ENCODE data around the gene TMEM26.

TMEM26 gene

DNA sequence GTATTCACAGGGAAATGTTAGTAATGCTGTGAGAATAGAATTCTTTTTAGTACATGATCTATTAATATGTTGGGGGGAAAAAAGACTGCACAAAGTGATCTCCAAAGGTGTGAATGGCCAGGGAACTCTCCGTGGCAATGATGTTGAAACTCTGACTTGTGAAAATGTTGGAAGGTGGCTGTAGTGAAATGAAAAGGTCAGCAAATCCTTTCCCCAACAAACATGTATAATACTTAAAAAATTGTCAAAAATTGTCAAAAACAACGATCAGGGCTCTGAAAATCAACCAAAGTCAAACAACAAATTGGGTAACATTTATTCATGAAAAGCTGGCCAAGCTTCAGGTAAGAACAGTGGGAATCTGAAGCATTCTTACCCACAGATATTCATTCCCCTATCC is 35.5 kb downstream of the TMEM26 start (continued):
- TF ChIP-seq, protein P1, sequence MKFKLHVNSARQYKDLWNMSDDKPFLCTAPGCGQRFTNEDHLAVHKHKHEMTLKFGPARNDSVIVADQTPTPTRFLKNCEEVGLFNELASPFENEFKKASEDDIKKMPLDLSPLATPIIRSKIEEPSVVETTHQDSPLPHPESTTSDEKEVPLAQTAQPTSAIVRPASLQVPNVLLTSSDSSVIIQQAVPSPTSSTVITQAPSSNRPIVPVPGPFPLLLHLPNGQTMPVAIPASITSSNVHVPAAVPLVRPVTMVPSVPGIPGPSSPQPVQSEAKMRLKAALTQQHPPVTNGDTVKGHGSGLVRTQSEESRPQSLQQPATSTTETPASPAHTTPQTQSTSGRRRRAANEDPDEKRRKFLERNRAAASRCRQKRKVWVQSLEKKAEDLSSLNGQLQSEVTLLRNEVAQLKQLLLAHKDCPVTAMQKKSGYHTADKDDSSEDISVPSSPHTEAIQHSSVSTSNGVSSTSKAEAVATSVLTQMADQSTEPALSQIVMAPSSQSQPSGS (tag by site-specific recombination; IDR thresholded peaks at IDR 0.05; ENCODE audit: low read depth): no peak
- TF ChIP-seq GLIS1 (tag by site-specific recombination; IDR thresholded peaks at IDR 0.05): no peak
- TF ChIP-seq, protein P2, sequence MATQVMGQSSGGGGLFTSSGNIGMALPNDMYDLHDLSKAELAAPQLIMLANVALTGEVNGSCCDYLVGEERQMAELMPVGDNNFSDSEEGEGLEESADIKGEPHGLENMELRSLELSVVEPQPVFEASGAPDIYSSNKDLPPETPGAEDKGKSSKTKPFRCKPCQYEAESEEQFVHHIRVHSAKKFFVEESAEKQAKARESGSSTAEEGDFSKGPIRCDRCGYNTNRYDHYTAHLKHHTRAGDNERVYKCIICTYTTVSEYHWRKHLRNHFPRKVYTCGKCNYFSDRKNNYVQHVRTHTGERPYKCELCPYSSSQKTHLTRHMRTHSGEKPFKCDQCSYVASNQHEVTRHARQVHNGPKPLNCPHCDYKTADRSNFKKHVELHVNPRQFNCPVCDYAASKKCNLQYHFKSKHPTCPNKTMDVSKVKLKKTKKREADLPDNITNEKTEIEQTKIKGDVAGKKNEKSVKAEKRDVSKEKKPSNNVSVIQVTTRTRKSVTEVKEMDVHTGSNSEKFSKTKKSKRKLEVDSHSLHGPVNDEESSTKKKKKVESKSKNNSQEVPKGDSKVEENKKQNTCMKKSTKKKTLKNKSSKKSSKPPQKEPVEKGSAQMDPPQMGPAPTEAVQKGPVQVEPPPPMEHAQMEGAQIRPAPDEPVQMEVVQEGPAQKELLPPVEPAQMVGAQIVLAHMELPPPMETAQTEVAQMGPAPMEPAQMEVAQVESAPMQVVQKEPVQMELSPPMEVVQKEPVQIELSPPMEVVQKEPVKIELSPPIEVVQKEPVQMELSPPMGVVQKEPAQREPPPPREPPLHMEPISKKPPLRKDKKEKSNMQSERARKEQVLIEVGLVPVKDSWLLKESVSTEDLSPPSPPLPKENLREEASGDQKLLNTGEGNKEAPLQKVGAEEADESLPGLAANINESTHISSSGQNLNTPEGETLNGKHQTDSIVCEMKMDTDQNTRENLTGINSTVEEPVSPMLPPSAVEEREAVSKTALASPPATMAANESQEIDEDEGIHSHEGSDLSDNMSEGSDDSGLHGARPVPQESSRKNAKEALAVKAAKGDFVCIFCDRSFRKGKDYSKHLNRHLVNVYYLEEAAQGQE (tag by site-specific recombination; IDR thresholded peaks at IDR 0.05): no peak
- TF ChIP-seq, protein P3, sequence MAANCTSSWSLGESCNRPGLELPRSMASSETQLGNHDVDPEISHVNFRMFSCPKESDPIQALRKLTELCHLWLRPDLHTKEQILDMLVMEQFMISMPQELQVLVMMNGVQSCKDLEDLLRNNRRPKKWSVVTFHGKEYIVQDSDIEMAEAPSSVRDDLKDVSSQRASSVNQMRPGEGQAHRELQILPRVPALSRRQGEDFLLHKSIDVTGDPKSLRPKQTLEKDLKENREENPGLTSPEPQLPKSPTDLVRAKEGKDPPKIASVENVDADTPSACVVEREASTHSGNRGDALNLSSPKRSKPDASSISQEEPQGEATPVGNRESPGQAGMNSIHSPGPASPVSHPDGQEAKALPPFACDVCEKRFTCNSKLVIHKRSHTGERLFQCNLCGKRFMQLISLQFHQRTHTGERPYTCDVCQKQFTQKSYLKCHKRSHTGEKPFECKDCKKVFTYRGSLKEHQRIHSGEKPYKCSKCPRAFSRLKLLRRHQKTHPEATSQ (tag by site-specific recombination; IDR thresholded peaks at IDR 0.05): no peak
- no peak for TF ChIP-seq RBAK (tag by site-specific recombination; IDR thresholded peaks at IDR 0.05)

DNA sequence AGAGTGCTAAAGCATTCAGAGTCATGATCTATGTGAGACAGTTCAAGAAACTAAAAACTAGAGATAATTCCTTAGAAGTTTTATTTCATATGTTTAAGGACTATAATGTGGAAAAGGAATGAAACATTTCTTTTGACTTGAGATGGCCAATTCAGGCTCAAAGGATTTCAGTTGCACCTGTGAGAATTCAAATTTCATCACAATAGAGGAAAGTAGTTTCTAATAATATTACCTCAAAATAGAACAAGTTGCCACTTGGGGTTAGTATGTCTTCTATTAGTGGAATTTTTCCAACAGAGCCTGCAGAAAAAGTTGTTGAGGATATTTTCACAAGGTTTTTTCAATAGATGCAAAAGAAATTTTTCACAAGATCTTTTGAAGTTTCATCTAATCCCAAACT is 37.4 kb downstream of the TMEM26 start:
- Histone ChIP-seq H3K9me3 (ENCODE audit: control insufficient read depth, insufficient read depth, low read depth, low read length) (no peaks in the 10 kb centered on the region), H3K27ac (ENCODE audit: extremely low read depth, low read depth, low read length) (no peak overlapping the region), H3K4me3 (ENCODE audit: low read depth, low read length) (no peak overlapping the region), H3K36me3 (ENCODE audit: control insufficient read depth in 2 of 2, insufficient read depth in 1 of 2, low read length in 2 of 2) (no peaks in the 10 kb centered on the region), H3K4me1 (ENCODE audit: control insufficient read depth, insufficient read depth, low read length) (no peaks in the 10 kb centered on the region)
- ChIA-PET CTCF (interaction anchor here (0.7 kb wide), 1 partner anchor 13 kb away, joined by 3 read pairs; no protein-coding TSS in a partner anchor), POLR2A (no interaction called here)
- no peak for TF ChIP-seq ZBTB1 (tag by site-specific recombination; IDR thresholded peaks at IDR 0.05)
- no peak for TF ChIP-seq ZNF266 (tag by site-specific recombination; IDR thresholded peaks at IDR 0.05; ENCODE audit: low read depth)
- TF ChIP-seq, protein P4, sequence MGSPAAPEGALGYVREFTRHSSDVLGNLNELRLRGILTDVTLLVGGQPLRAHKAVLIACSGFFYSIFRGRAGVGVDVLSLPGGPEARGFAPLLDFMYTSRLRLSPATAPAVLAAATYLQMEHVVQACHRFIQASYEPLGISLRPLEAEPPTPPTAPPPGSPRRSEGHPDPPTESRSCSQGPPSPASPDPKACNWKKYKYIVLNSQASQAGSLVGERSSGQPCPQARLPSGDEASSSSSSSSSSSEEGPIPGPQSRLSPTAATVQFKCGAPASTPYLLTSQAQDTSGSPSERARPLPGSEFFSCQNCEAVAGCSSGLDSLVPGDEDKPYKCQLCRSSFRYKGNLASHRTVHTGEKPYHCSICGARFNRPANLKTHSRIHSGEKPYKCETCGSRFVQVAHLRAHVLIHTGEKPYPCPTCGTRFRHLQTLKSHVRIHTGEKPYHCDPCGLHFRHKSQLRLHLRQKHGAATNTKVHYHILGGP (tag by site-specific recombination; IDR thresholded peaks at IDR 0.05): no peak
- TF ChIP-seq, protein P5, sequence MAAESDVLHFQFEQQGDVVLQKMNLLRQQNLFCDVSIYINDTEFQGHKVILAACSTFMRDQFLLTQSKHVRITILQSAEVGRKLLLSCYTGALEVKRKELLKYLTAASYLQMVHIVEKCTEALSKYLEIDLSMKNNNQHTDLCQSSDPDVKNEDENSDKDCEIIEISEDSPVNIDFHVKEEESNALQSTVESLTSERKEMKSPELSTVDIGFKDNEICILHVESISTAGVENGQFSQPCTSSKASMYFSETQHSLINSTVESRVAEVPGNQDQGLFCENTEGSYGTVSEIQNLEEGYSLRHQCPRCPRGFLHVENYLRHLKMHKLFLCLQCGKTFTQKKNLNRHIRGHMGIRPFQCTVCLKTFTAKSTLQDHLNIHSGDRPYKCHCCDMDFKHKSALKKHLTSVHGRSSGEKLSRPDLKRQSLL (tag by site-specific recombination; IDR thresholded peaks at IDR 0.05): no peak
- no peak for TF ChIP-seq ZSCAN23 (tag by site-specific recombination; IDR thresholded peaks at IDR 0.05)

DNA sequence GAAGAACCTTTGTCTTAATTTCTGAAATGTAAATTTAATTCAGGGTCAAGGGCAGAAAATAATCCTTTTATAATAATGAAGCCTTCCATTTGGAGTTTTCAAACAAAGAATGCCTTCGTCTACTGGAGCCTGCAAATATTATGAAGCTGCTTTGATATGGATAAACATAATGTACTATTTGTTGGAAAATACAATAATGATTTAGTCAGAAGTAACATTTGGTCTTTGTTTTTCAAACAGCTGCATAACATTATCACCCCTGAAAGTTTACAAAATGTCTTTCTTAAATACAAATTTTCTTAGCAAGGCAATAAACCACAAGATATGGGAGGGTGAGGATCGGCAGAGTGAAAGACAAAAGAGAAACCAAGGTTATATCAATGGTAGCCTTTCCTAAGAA is 41.5 kb downstream of the TMEM26 start:
- no peaks in the 10 kb centered on the region for H3K9me3 ChIP-seq (ENCODE audit: control insufficient read depth, insufficient read depth, low read depth, low read length)
- ChIA-PET CTCF (no interaction called here), POLR2A (no interaction called here)
- H3K27ac ChIP-seq (ENCODE audit: extremely low read depth, low read depth, low read length): no peak overlapping the region
- H3K4me3 ChIP-seq (ENCODE audit: low read depth, low read length): no peak overlapping the region
- TF ChIP-seq, protein P6, sequence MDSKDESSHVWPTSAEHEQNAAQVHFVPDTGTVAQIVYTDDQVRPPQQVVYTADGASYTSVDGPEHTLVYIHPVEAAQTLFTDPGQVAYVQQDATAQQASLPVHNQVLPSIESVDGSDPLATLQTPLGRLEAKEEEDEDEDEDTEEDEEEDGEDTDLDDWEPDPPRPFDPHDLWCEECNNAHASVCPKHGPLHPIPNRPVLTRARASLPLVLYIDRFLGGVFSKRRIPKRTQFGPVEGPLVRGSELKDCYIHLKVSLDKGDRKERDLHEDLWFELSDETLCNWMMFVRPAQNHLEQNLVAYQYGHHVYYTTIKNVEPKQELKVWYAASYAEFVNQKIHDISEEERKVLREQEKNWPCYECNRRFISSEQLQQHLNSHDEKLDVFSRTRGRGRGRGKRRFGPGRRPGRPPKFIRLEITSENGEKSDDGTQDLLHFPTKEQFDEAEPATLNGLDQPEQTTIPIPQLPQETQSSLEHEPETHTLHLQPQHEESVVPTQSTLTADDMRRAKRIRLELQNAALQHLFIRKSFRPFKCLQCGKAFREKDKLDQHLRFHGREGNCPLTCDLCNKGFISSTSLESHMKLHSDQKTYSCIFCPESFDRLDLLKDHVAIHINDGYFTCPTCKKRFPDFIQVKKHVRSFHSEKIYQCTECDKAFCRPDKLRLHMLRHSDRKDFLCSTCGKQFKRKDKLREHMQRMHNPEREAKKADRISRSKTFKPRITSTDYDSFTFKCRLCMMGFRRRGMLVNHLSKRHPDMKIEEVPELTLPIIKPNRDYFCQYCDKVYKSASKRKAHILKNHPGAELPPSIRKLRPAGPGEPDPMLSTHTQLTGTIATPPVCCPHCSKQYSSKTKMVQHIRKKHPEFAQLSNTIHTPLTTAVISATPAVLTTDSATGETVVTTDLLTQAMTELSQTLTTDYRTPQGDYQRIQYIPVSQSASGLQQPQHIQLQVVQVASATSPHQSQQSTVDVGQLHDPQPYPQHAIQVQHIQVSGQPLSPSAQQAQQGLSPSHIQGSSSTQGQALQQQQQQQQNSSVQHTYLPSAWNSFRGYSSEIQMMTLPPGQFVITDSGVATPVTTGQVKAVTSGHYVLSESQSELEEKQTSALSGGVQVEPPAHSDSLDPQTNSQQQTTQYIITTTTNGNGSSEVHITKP (tag by site-specific recombination; IDR thresholded peaks at IDR 0.05): no peak
- no peak for TF ChIP-seq ZNF223 (tag by site-specific recombination; IDR thresholded peaks at IDR 0.05)
- no peak for TF ChIP-seq ZBTB8A (tag by site-specific recombination; IDR thresholded peaks at IDR 0.05)
- TF ChIP-seq KLF8 (tag by site-specific recombination; IDR thresholded peaks at IDR 0.05): no peak
- TF ChIP-seq ZNF791 (tag by site-specific recombination; IDR thresholded peaks at IDR 0.05): no peak
- no peak for TF ChIP-seq HOXD13 (CRISPR knock-in tag; IDR thresholded peaks at IDR 0.05; ENCODE audit: borderline replicate concordance)
- no peaks in the 10 kb centered on the region for H3K36me3 ChIP-seq (ENCODE audit: control insufficient read depth in 2 of 2, insufficient read depth in 1 of 2, low read length in 2 of 2)
- no peaks in the 10 kb centered on the region for H3K4me1 ChIP-seq (ENCODE audit: control insufficient read depth, insufficient read depth, low read length)
